CD14-positive monocyte (primary cell): ENCODE measurements around the gene MYO1D. TPM values are rescaled to one million over a fixed set of nuclear protein-coding genes. Genes with fewer than 3 reads are reported as not detected.

ENCODE experiments used
- DNase-seq, 3 donors: peaks; one replicate each; pipeline ENCODE4 v3.0.0-alpha.2; 2011 to 2022
- H2AFZ ChIP-seq: 2 replicates; pipeline ENCODE4 v1.6.0; 2012; ENCODE audit warnings: mild to moderate bottlenecking, low read depth, low read length, inconsistent platforms; ENCODE audit not compliant: insufficient read depth, poor library complexity, severe bottlenecking
- H3K27ac ChIP-seq, 2 donors: 1 replicate in 1 of 2; 2 replicates in 1 of 2; pipeline ENCODE4 v1.5.1; 2012 to 2013; ENCODE audit warnings: low read length in 2 of 2, control low read depth in 1 of 2, inconsistent platforms in 1 of 2, low read depth in 1 of 2, mild to moderate bottlenecking in 1 of 2
- H3K27me3 ChIP-seq, 2 donors: one replicate each; pipeline versions ENCODE4 v1.6.0 to v1.6.1; 2011 to 2013; ENCODE audit warnings: low read length in 2 of 2; ENCODE audit not compliant: control insufficient read depth in 2 of 2, insufficient read depth in 2 of 2
- H3K36me3 ChIP-seq, 2 donors: replicated peaks in 1 of 2; 1 replicate in 1 of 2; 2 replicates in 1 of 2; pipeline versions ENCODE4 v1.5.1 to v1.6.1; 2012 to 2013; ENCODE audit warnings: low read length in 2 of 2, control low read depth in 1 of 2, inconsistent platforms in 1 of 2, mild to moderate bottlenecking in 1 of 2; ENCODE audit not compliant: insufficient read depth in 2 of 2, control insufficient read depth in 1 of 2
- H3K4me1 ChIP-seq, 2 donors: 1 replicate in 1 of 2; 2 replicates in 1 of 2; pipeline versions ENCODE4 v1.5.1 to v1.6.1; 2012 to 2013; ENCODE audit warnings: low read length in 2 of 2, control low read depth in 1 of 2, inconsistent platforms in 1 of 2, mild to moderate bottlenecking in 1 of 2, moderate library complexity in 1 of 2; ENCODE audit not compliant: insufficient read depth in 2 of 2, control insufficient read depth in 1 of 2
- H3K4me2 ChIP-seq: replicated peaks from 2 replicates; pipeline ENCODE3; 2012; ENCODE audit warnings: low read length, moderate library complexity, mild to moderate bottlenecking; ENCODE audit not compliant: poor library complexity, severe bottlenecking; ENCODE audit errors: extremely low read depth
- H3K4me3 ChIP-seq, 3 experiments: fragments of 200-600 bp in 1 of 3; sonication (generic) in 1 of 3; replicated peaks in 1 of 3; 1 replicate in 2 of 3; 2 replicates in 1 of 3; pipeline ENCODE4 v1.5.1; 2011 to 2013; ENCODE audit warnings: low read length in 3 of 3, mild to moderate bottlenecking in 3 of 3, control low read depth in 2 of 3, low read depth in 2 of 3, inconsistent platforms in 1 of 3, moderate library complexity in 1 of 3
- H3K79me2 ChIP-seq: 2 replicates; pipeline ENCODE4 v1.6.0; 2012; ENCODE audit warnings: mild to moderate bottlenecking, control low read depth, inconsistent platforms, low read length, moderate library complexity; ENCODE audit not compliant: insufficient read depth
- H3K9ac ChIP-seq: 2 replicates; pipeline ENCODE4 v1.6.0; 2017; ENCODE audit warnings: low read length, mild to moderate bottlenecking; ENCODE audit not compliant: insufficient read depth, poor library complexity, severe bottlenecking
- H3K9me3 ChIP-seq, 2 donors: replicated peaks in 1 of 2; 1 replicate in 1 of 2; 2 replicates in 1 of 2; pipeline versions ENCODE4 v1.5.1 to v1.6.1; 2012 to 2013; ENCODE audit warnings: low read length in 2 of 2, control low read depth in 1 of 2; ENCODE audit not compliant: control insufficient read depth in 1 of 2, insufficient read depth in 1 of 2
- H4K20me1 ChIP-seq: 2 replicates; pipeline ENCODE4 v1.6.0; 2012; ENCODE audit warnings: mild to moderate bottlenecking, low read length, control low read depth, moderate library complexity; ENCODE audit not compliant: insufficient read depth
- H3K27ac Mint-ChIP-seq, 7 donors: one replicate each; pipeline ENCODE4 v1.8.0; 2020; ENCODE audit warnings: mild to moderate bottlenecking in 7 of 7, mixed read lengths in 7 of 7, moderate library complexity in 6 of 7, inconsistent platforms in 2 of 7
- H3K27me3 Mint-ChIP-seq, 3 donors: one replicate each; pipeline ENCODE4 v1.8.0; 2021 to 2022; ENCODE audit warnings: low read depth in 3 of 3, mild to moderate bottlenecking in 3 of 3, mixed read lengths in 3 of 3, moderate library complexity in 3 of 3, inconsistent platforms in 1 of 3
- H3K36me3 Mint-ChIP-seq, 2 donors: one replicate each; pipeline ENCODE4 v1.8.0; 2020; ENCODE audit warnings: mixed read lengths in 2 of 2, inconsistent platforms in 1 of 2, mild to moderate bottlenecking in 1 of 2
- H3K4me1 Mint-ChIP-seq: one replicate; pipeline ENCODE4 v1.8.0; 2020; ENCODE audit warnings: mild to moderate bottlenecking, mixed read lengths
- H3K4me3 Mint-ChIP-seq, 2 donors: one replicate each; pipeline ENCODE4 v1.8.0; 2020; ENCODE audit warnings: mild to moderate bottlenecking in 2 of 2, mixed read lengths in 2 of 2, moderate library complexity in 1 of 2
- H3K9me3 Mint-ChIP-seq, 7 donors: one replicate each; pipeline ENCODE4 v1.8.0; 2020 to 2022; ENCODE audit warnings: mixed read lengths in 7 of 7, mild to moderate bottlenecking in 6 of 7, moderate library complexity in 6 of 7, inconsistent platforms in 2 of 7
- WGBS: methylation state at CpG from one replicate; pipeline ENCODE4 v1.1.5; 2013; ENCODE audit warnings: missing lambda C conversion rate; ENCODE audit not compliant: insufficient coverage; 5-methylcytosine and 5-hydroxymethylcytosine counted together
- intact Hi-C, 2 donors: fragments of 100-400 bp; cut with micrococcal nuclease; formaldehyde crosslinking; loops; one replicate each; pipeline versions ENCODE4 v1.15.0 to v1.15.1; 2023
- polyA plus RNA-seq, 3 donors: library from polyadenylated mRNA; depleted of rRNA in 1 of 3; unstranded in 2 of 3; stranded (reverse) in 1 of 3; fragments of 300-500 nt in 2 of 3; fragments of >200 nt in 1 of 3; fragmentation: Illumina TruSeq in 2 of 3; gene quantifications; 1 replicate in 2 of 3; 2 replicates in 1 of 3; pipeline ENCODE4 v1.2.3, GENCODE V29; 2012 to 2021
- TF ChIP-seq, protein P1 (sequence below): fragments of 200-600 bp; IDR thresholded peaks from one replicate; pipeline ENCODE4 v1.8.0; 2022; ENCODE audit warnings: antibody characterized with exemption, mild to moderate bottlenecking

MYO1D gene
- polyA plus RNA-seq, 3 donors: 0.22 to 0.39 (median 0.26) TPM

DNA sequence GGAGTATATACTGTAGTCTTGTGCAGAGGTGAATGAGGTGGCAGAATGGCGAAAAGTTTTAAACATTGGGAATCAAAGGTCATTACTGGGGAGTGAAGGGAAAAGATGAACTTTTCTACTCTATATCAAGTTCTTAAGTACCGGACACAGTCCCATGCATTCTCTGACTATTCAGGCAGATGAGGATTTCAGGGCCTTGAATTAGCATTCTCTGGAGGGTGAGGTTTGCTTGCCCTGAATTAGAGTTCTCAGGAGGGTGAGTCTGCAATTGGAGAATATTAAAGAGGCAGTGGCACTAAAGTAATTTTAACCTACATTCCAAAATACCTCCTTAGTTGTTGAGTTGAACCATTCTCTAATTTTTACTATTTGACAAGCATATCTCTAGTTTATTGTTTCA lies 423.6 kb downstream of the MYO1D start:
- Mint-ChIP-seq H3K4me3 (no peak overlapping the region), H3K9me3 (peaks cover 0 to 1% (median 0%) of the 10 kb centered on the region in 7 donors), H3K4me1 (no peaks in the 10 kb centered on the region), H3K27ac (no peak overlapping the region), H3K36me3 (peaks cover 80 to 97% of the 10 kb centered on the region in 2 donors), H3K27me3 (peaks cover 0 to 3% (median 0%) of the 10 kb centered on the region in 3 donors)
- H4K20me1 ChIP-seq: peaks cover 36% of the 10 kb centered on the region
- no peak overlapping the region for H3K9ac ChIP-seq
- no peak for DNase-seq
- intact Hi-C loops: no loop called here
- H3K27me3 ChIP-seq: no peaks in the 10 kb centered on the region
- no peak overlapping the region for H3K4me3 ChIP-seq
- H2AFZ ChIP-seq: no peak overlapping the region
- H3K79me2 ChIP-seq: peaks cover 22% of the 10 kb centered on the region
- H3K27ac ChIP-seq: no peak overlapping the region
- H3K4me1 ChIP-seq: no peaks in the 10 kb centered on the region
- no CpG with 5 or more reads among the region's 2 CpGs for WGBS
- H3K4me2 ChIP-seq: no peak overlapping the region
- H3K36me3 ChIP-seq: peaks cover 86 to 100% of the 10 kb centered on the region in 2 donors
- TF ChIP-seq, protein P1, sequence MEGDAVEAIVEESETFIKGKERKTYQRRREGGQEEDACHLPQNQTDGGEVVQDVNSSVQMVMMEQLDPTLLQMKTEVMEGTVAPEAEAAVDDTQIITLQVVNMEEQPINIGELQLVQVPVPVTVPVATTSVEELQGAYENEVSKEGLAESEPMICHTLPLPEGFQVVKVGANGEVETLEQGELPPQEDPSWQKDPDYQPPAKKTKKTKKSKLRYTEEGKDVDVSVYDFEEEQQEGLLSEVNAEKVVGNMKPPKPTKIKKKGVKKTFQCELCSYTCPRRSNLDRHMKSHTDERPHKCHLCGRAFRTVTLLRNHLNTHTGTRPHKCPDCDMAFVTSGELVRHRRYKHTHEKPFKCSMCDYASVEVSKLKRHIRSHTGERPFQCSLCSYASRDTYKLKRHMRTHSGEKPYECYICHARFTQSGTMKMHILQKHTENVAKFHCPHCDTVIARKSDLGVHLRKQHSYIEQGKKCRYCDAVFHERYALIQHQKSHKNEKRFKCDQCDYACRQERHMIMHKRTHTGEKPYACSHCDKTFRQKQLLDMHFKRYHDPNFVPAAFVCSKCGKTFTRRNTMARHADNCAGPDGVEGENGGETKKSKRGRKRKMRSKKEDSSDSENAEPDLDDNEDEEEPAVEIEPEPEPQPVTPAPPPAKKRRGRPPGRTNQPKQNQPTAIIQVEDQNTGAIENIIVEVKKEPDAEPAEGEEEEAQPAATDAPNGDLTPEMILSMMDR: no peak
- no peaks in the 10 kb centered on the region for H3K9me3 ChIP-seq

DNA sequence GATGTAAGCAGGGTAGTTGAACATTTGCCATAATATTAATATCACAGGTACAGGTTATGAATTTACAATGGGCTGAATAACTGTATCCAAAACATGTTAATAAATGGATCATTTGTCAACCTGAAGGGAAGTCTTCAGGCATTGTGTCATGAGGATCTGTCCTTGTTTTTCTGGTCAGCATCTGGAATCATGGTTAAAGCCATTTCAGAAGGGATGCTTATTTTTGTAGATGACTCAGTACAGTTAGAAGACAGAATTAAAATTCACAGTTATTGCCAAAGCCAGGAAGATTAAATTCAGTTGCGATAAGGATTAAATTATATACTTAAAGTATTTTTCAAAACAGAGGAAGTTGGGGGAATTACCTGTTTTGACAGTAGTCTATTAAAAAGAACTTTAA lies 424.6 kb downstream of the MYO1D start:
- Mint-ChIP-seq H3K27me3 (peaks cover 0 to 3% (median 0%) of the 10 kb centered on the region in 3 donors), H3K4me1 (no peaks in the 10 kb centered on the region), H3K4me3 (no peak overlapping the region), H3K36me3 (peaks cover 78 to 96% of the 10 kb centered on the region in 2 donors), H3K9me3 (peaks cover 0 to 1% (median 0%) of the 10 kb centered on the region in 7 donors), H3K27ac (no peak overlapping the region)
- peaks cover 32% of the 10 kb centered on the region for H4K20me1 ChIP-seq
- no peak for DNase-seq
- intact Hi-C loops: no loop called here
- H3K79me2 ChIP-seq: peaks cover 32% of the 10 kb centered on the region
- H3K9me3 ChIP-seq: no peaks in the 10 kb centered on the region
- no peak overlapping the region for H3K4me2 ChIP-seq
- no peak overlapping the region for H3K27ac ChIP-seq
- H2AFZ ChIP-seq: no peak overlapping the region
- no peaks in the 10 kb centered on the region for H3K27me3 ChIP-seq
- no CpG with 5 or more reads among the region's 1 CpG for WGBS
- H3K9ac ChIP-seq: no peak overlapping the region
- no peaks in the 10 kb centered on the region for H3K4me1 ChIP-seq
- H3K36me3 ChIP-seq: peaks cover 82 to 100% of the 10 kb centered on the region in 2 donors
- H3K4me3 ChIP-seq: no peak overlapping the region
- TF ChIP-seq, protein P1: no peak
